ENCODE measurements around the gene ZFYVE28. TPM values are rescaled to one million over a fixed set of nuclear protein-coding genes. Genes with fewer than 3 reads are reported as not detected.

Gene ZFYVE28
- 16.1 and 19.2 TPM in 2 replicates for total RNA-seq

DNA sequence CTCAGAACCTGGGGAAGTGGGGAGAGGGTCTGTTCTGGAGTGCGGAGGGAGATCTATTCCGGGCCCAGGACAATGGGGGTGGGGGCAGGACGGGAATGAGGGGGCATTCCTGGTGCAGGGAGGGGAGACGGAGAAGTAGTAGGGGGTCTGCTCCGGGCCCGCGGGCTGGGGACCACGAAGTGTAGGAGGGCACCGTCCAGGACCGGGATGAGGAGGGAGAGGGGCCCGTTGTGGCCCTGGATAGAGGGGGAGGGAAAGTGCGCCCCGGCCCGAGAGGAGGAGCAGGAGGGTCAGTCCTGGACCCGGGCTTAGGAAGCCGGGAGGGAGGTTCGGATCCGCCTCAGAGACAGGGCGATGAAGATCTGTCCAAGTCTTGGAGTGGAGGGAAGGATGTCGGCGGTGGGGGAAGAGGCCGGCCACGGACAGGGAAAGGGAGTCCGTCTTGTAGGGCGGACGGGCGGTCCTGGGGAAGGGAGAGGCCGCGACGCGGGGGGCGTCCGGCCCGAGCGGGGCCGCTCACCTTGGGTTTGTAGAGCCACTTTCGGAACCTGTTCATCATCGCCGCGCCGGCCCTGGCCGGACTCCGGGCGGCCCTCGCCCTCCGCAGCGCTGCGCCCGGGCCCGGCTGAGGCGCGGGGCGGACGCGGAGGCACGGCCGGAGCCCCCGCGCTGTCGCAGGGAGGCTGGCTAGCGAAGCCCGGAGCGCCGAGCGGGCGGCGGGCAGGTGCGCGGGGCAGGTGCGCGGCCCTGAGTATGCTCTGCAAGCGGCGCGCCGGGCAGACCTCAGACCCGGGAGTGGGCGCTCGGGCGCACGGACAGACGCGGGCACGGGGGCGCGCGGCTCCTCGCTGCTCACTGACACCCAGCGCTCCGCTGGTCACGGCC, at the start of gene ZFYVE28:
ZFYVE28 (minus strand) TSS at position 881 of the 885 bp plus-strand sequence; CDS start at position 559, 322 bp downstream.

GRCh38 chr4:2418650-2419571, 466 bp upstream of the ZFYVE28 start, which contains the start of gene CFAP99:
CFAP99 (plus strand) TSS chr4:2418955.

DNA sequence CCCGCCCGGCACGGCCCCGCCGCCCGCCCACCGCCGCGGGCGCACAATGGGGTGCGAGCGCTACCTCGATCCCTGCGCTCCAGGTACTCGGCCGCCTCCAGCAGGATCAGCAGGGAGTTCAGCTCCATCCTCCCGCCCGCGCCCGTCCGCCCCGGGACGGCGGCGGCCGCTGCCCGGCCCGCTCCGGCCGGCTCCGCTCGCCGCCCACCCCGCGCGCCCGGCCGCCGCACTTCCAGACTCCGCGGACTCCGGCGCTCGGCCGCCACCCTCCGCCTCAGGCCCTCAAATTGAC, 156.6 kb downstream of the ZFYVE28 start, which contains the start of gene MXD4:
MXD4 (minus strand) TSS at position 257 of the 292 bp plus-strand sequence; CDS start at position 128, 129 bp downstream.

GRCh38 chr4:2241410-2242353, 176.8 kb downstream of the ZFYVE28 start, which contains the start of the genes HAUS3 and POLN:
HAUS3 (minus strand) TSS chr4:2242121; CDS start chr4:2240946, 1,175 bp downstream.
POLN (minus strand) TSS chr4:2242121; CDS start chr4:2229231, 12,890 bp downstream.

Other genes starting within 250 kb of the ZFYVE28 start
- 6.5 and 8.2 TPM in 2 replicates for gene HAUS3, start 176.5 kb downstream of the ZFYVE28 start, total RNA-seq
- gene POLN, start 176.5 kb downstream of the ZFYVE28 start, total RNA-seq: 2.2 and 3.4 TPM in 2 replicates
- gene MXD4, start 156.5 kb downstream of the ZFYVE28 start, total RNA-seq: 60.5 and 64.5 TPM in 2 replicates
- 0.12 and 0.13 TPM in 2 replicates for gene CFAP99, start 310 bp upstream of the ZFYVE28 start, total RNA-seq
- 33.8 and 35.3 TPM in 2 replicates for gene RNF4, start 50.5 kb upstream of the ZFYVE28 start, total RNA-seq
- 7.4 and 11.1 TPM in 2 replicates for gene FAM193A, start 118.0 kb upstream of the ZFYVE28 start, total RNA-seq